Right atrium auricular region (tissue), 2 donors: ENCODE results near the gene TK2. TPM values are rescaled to one million over a fixed set of nuclear protein-coding genes. Genes with fewer than 3 reads are reported as not detected.

Experiments
- DNase-seq: peaks from one replicate; pipeline ENCODE4 v3.0.0-alpha.2; 2019; ENCODE audit warnings: low spot score
- H3K27ac ChIP-seq, 2 donors: fragments of 200-600 bp; sonication (generic); 1 replicate in 1 of 2; 2 replicates in 1 of 2; pipeline ENCODE4 v1.5.1; 2016 to 2019
- H3K27me3 ChIP-seq, 2 donors: fragments of 200-600 bp; sonication (generic); one replicate each; pipeline versions ENCODE4 v1.5.1 to v1.6.0; 2017 to 2019
- H3K36me3 ChIP-seq: fragments of 200-600 bp; sonication (generic); one replicate; pipeline ENCODE4 v1.5.1; 2016
- H3K4me1 ChIP-seq, 2 donors: fragments of 200-600 bp; sonication (generic); one replicate each; pipeline versions ENCODE4 v1.5.1 to v1.6.0; 2017 to 2019
- H3K4me3 ChIP-seq, 2 donors: fragments of 200-600 bp; sonication (generic); 1 replicate in 1 of 2; 2 replicates in 1 of 2; pipeline ENCODE4 v1.5.1; 2017 to 2019; ENCODE audit warnings: mild to moderate bottlenecking in 1 of 2, moderate library complexity in 1 of 2
- H3K9me3 ChIP-seq, 2 donors: fragments of 200-600 bp; sonication (generic); one replicate each; pipeline ENCODE4 v1.5.1; 2019
- total RNA-seq, 2 donors: library from RNA; depleted of rRNA; stranded (reverse); fragments of >200 nt; gene quantifications; one replicate each; pipeline ENCODE4 v1.1.0, GENCODE V29; 2016
- TF ChIP-seq, protein P1 (sequence below), 2 donors: fragments of 200-600 bp; sonication (generic); IDR thresholded peaks; one replicate each; pipeline ENCODE4 v1.5.1; 2019; ENCODE audit warnings: antibody characterized with exemption in 2 of 2

TK2 gene
- total RNA-seq, 2 donors from 2014 or later: 20.7 to 24.5 TPM

DNA sequence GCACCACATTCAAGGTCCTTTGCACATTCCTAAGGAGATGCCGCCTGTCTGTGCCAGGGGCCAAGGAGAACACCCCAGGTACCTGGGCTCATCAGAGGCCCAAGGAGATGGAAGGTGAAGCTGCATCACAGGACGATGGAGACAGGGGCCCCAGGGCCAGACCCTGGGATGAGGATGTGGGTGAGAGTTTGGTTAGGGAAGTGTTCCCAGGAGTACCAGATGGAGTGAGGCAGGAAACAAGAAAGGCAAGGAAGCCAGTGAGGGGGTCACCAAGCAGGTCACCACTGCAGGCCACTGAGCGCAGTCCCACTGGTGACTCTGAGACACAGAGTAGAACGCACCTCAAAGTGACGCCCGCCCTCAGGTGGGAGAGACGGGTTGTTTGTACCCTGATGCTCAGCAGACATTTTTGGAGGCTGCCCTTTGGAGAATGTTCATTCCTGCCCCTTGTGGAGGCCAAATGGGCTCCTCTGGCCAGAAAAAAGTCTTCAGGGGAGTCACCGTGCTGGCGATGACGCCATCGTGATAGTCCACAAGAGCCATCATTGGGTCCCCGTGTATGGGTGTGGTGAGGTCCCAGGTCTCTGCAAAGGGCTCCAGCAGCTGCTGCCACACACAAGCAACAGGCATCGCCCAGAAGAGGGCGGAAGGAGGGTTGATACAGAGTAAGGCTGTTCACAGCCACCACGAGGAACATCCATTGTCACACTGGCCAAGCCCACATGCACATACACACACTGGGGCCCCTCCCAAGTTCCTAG, 65.3 kb downstream of the TK2 start:
- no peaks in the 10 kb centered on the region for H3K27me3 ChIP-seq
- DNase-seq: no peak
- no peaks in the 10 kb centered on the region for H3K9me3 ChIP-seq
- H3K4me1 ChIP-seq: peaks cover 0 to 27% of the 10 kb centered on the region in 2 donors
- TF ChIP-seq, protein P1, sequence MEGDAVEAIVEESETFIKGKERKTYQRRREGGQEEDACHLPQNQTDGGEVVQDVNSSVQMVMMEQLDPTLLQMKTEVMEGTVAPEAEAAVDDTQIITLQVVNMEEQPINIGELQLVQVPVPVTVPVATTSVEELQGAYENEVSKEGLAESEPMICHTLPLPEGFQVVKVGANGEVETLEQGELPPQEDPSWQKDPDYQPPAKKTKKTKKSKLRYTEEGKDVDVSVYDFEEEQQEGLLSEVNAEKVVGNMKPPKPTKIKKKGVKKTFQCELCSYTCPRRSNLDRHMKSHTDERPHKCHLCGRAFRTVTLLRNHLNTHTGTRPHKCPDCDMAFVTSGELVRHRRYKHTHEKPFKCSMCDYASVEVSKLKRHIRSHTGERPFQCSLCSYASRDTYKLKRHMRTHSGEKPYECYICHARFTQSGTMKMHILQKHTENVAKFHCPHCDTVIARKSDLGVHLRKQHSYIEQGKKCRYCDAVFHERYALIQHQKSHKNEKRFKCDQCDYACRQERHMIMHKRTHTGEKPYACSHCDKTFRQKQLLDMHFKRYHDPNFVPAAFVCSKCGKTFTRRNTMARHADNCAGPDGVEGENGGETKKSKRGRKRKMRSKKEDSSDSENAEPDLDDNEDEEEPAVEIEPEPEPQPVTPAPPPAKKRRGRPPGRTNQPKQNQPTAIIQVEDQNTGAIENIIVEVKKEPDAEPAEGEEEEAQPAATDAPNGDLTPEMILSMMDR (IDR thresholded peaks at IDR 0.05): no peak
- H3K36me3 ChIP-seq: no peaks in the 10 kb centered on the region
- H3K27ac ChIP-seq: no peak overlapping the region
- no peak overlapping the region for H3K4me3 ChIP-seq

DNA sequence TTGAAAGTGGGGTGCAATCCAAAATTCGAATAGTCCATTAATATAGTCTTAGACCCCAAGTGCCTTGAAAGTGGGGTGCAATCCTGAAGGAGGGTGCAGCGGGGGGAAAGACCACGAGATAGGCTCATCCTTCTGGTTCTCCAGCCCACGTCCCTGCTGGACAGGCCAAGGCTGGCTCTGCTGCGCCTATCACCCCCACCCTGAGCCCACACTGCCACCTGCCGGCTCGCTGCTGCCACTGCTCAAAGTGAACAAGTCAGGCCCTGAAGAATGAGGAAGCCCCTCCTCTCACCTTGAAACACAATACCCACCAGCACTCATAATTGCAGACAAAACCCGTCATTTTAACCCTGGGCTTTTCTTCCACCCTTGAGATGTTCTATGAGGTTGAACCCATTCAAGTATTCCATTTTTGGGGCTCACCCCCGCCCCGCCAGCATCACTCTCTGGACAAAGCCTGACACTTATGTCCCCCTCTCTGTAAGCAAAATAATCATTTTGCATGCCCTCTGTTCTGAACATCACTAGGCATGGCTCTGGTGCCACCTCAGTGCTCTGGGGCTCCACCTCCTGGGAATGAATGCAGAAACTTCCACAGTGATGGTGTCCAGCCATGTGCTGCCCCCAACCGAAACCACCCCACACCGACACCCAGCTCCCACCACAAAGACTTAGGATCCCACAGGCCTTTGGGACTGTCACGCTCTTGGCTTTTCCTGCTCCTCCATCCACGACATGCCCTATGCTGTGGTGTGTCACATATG, 66.1 kb downstream of the TK2 start:
- DNase-seq: peak; percentile 79

DNA sequence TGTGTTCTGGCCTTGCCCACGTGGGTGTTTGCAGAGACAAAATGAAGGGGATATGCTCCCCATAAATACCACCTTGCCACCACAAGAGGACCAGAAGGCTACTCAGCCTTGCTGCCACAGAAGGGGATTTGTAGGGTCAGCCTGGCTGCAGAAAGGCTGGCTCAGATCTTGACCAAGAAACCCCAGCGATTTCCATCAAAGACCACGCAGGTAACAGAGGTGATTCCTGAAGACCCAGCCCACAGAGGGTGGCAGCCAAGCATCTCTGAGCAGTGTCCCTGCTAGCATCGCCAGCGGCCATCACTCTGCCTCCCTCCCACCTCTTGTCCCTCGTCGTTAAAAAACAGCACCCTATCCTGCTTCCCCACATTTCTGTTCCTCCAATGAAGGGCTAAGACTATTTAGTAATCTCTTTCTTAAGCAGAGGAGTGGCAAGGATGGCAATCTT, 68.0 kb downstream of the TK2 start:
- no peaks in the 10 kb centered on the region for H3K9me3 ChIP-seq
- DNase-seq: no peak
- H3K27ac ChIP-seq: no peak overlapping the region
- TF ChIP-seq, protein P1 (IDR thresholded peaks at IDR 0.05): no peak
- no peaks in the 10 kb centered on the region for H3K27me3 ChIP-seq
- peaks cover 0 to 15% of the 10 kb centered on the region in 2 donors for H3K4me1 ChIP-seq
- H3K4me3 ChIP-seq: no peak overlapping the region
- no peaks in the 10 kb centered on the region for H3K36me3 ChIP-seq

More for the DNA sequence above, 66.1 kb downstream of the TK2 start:
- peaks cover 0 to 27% of the 10 kb centered on the region in 2 donors for H3K4me1 ChIP-seq
- no peaks in the 10 kb centered on the region for H3K27me3 ChIP-seq
- no peak overlapping the region for H3K4me3 ChIP-seq
- H3K36me3 ChIP-seq: no peaks in the 10 kb centered on the region
- TF ChIP-seq, protein P1 (IDR thresholded peaks at IDR 0.05): peak; percentile 97
- no peaks in the 10 kb centered on the region for H3K9me3 ChIP-seq
- H3K27ac ChIP-seq: no peak overlapping the region

DNA sequence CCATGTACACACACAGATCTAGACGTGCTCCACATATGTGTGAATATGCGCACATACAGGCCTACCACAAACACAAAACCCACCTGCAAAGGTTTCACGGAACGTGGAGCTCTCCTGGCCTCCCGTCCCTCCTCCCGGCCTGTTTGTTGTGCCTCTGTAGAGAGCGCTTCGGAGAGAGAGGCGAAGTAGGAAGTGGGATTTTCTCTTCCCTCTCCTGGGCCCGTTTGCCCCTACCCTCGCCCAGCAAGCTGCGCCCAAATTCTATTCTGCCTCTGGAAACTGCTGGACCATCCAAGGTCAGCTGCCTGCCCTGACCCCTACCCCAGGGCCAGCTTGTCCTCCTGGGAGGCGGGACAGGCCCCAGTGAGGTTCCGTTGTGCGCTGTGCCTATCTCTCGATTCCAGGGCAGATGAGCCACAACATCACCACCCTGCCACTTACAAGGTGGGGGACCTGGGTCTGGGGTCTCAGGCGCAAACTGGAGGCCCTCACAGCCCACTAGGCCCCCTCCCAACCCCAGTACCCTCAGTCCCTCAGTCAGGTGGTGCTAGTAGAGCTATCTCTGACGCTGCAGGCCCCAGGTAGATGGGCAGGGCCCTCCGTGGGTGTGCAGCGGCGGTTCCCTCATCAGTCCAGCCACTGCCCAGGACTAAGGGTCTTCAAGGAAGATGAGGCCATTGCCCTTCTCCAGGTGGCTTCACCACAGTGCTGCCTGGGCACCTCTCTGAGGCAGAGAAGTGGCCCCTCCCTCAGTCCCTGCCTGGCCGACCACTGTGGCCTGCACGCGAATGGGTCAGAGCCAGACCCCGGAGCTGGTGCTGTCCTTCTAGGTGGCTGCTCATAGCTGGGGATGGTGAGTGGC, 68.6 kb downstream of the TK2 start:
- peaks cover 0 to 9% of the 10 kb centered on the region in 2 donors for H3K4me1 ChIP-seq
- no peaks in the 10 kb centered on the region for H3K9me3 ChIP-seq
- TF ChIP-seq, protein P1 (IDR thresholded peaks at IDR 0.05): no peak
- H3K4me3 ChIP-seq: no peak overlapping the region
- no peak for DNase-seq
- no peaks in the 10 kb centered on the region for H3K36me3 ChIP-seq
- no peak overlapping the region for H3K27ac ChIP-seq
- H3K27me3 ChIP-seq: no peaks in the 10 kb centered on the region

DNA sequence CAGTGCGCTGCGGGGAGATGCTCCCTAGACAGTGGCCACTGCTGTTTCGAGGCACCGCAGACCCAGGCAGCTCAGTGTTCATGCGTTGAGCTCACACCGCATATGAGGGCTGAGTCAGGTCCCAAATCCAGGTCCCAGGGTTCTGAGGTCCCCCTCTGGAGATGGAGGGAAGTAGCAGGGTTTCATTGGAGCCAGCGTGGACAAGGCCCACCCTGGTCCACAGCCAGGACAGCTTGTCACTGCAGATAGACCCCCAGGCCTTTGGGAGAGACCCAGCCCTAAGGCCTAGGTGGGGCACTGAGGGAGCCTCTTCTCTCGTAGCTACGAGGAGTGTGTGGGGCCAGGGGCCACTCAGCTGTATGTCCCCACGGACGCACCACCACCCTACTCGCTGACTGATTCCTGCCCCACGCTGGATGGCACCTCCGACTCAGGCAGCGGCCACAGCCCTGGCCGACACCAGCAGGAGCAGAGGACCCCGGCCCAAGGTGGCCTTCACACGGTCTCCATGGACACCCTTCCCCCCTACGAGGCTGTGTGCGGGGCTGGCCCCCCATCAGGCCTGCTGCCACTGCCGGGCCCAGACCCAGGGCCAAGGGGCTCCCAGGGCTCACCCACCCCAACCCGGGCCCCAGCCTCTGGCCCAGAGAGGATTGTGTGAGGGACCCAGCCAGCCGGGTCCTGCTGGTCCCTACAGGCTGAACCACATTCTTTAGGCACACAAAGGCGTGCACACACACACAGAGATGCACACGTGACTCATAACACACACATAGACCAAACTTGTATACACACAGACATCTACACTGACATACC, 69.4 kb downstream of the TK2 start:
- H3K9me3 ChIP-seq: no peaks in the 10 kb centered on the region
- no peak overlapping the region for H3K27ac ChIP-seq
- H3K27me3 ChIP-seq: no peaks in the 10 kb centered on the region
- DNase-seq: no peak
- peaks cover 0 to 7% of the 10 kb centered on the region in 2 donors for H3K4me1 ChIP-seq
- H3K4me3 ChIP-seq: no peak overlapping the region
- H3K36me3 ChIP-seq: no peaks in the 10 kb centered on the region
- TF ChIP-seq, protein P1 (IDR thresholded peaks at IDR 0.05): no peak
